Ishikawa (cell line): Measurements from ENCODE around the gene GNB1L.

Experiments
- CREB1 ChIP-seq: IDR thresholded peaks from 2 replicates; pipeline ENCODE4 v1.6.1; 2012; ENCODE audit warnings: low read depth
- EP300 ChIP-seq: IDR thresholded peaks from 2 replicates; pipeline ENCODE4 v1.6.1; 2012; ENCODE audit warnings: borderline replicate concordance
- MAX ChIP-seq: IDR thresholded peaks from 2 replicates; pipeline ENCODE4 v1.6.1; 2012

GRCh38 chr22:19868333-19868732, 13.7 kb upstream of the GNB1L start:
- no peak for TF ChIP-seq CREB1
- no peak for TF ChIP-seq EP300
- TF ChIP-seq MAX: no peak
